Measurements from ENCODE around the gene MRPL52. TPM values are rescaled to one million over a fixed set of nuclear protein-coding genes. Genes with fewer than 3 reads are reported as not detected.

The MRPL52 gene
- polyA plus RNA-seq, 3 donors: 32.3 to 164 (median 130) TPM

- Histone ChIP-seq H3K79me2 (ENCODE audit: insufficient read depth, low read length) (no peaks in the 10 kb centered on the region), H3K36me3 (replicated peaks in 1 of 2; ENCODE audit: control insufficient read depth in 1 of 2, insufficient read depth in 2 of 2, low read length in 2 of 2) (peaks cover 16 to 22% of the 10 kb centered on the region in 2 donors), H4K20me1 (ENCODE audit: insufficient read depth, low read length) (no peaks in the 10 kb centered on the region), H3K4me3 (replicated peaks in 1 of 3; ENCODE audit: low read depth in 2 of 3, low read length in 3 of 3) (peak overlapping the region; percentile 44 to 82 (median 77)), H3K27me3 (ENCODE audit: control insufficient read depth in 2 of 2, insufficient read depth in 2 of 2, low read length in 2 of 2) (peaks cover 0 to 21% of the 10 kb centered on the region in 2 donors), H3K4me2 (replicated peaks; ENCODE audit: extremely low read depth, low read length, poor library complexity, severe bottlenecking) (peak overlapping the region; percentile 98), H3K9ac (ENCODE audit: insufficient read depth, low read length, poor library complexity, severe bottlenecking) (peak overlapping the region; percentile 68), H2AFZ (ENCODE audit: insufficient read depth, low read depth, low read length, poor library complexity, severe bottlenecking) (peak overlapping the region; percentile 88), H3K27ac (ENCODE audit: low read depth in 1 of 2, low read length in 2 of 2) (no peak overlapping the region), H3K4me1 (ENCODE audit: control insufficient read depth in 1 of 2, insufficient read depth in 2 of 2, low read length in 2 of 2) (peaks cover 29 to 43% of the 10 kb centered on the region in 2 donors), H3K9me3 (replicated peaks in 1 of 2; ENCODE audit: control insufficient read depth in 1 of 2, insufficient read depth in 1 of 2, low read length in 2 of 2) (peaks cover 0 to 3% of the 10 kb centered on the region in 2 donors)
- H3K9me3 Mint-ChIP-seq: peaks cover 3 to 12% (median 7%) of the 10 kb centered on the region in 7 donors
- peaks cover 31 to 32% of the 10 kb centered on the region in 2 donors for H3K36me3 Mint-ChIP-seq
- no peak for TF ChIP-seq CTCF (IDR thresholded peaks at IDR 0.05)
- intact Hi-C loops (cut with micrococcal nuclease): no loop called here
- H3K4me1 Mint-ChIP-seq: peaks cover 38% of the 10 kb centered on the region
- DNase-seq: no peak
- H3K27ac Mint-ChIP-seq: no peak overlapping the region
- WGBS (ENCODE audit: insufficient coverage): 92% methylated on average over 8 of the region's 25 CpGs
- peaks cover 23 to 34% (median 25%) of the 10 kb centered on the region in 3 donors for H3K27me3 Mint-ChIP-seq (ENCODE audit: low read depth in 3 of 3)
- H3K4me3 Mint-ChIP-seq: peak overlapping the region; percentile 57 to 73
Observed at GRCh38 chr14:22837750-22838538, 8.3 kb downstream of the MRPL52 start.

DNA sequence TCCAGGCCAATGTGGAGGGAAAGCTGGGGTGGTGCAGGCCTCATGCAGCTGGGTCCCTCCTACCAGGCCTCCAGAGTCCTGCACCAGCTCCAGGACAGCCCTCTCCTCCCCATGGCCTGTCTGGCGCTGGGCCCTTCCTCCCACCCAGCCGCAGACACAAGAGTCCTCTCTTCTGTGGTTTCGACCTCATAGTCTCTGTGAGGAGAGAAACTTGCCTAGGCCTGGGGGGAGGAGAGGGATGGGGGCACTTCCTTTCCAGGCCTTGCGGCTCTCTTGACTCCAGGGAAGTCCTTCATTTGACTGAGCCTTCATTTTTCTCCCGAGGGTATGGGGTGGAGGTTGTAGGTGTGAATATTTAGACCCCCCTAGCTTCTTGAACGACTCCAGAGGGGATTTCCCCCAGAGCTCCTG lies 8.9 kb downstream of the MRPL52 start:
- Histone ChIP-seq H3K4me3 (replicated peaks in 1 of 3; ENCODE audit: low read depth in 2 of 3, low read length in 3 of 3) (no peak overlapping the region), H4K20me1 (ENCODE audit: insufficient read depth, low read length) (no peaks in the 10 kb centered on the region), H3K4me1 (ENCODE audit: control insufficient read depth in 1 of 2, insufficient read depth in 2 of 2, low read length in 2 of 2) (peaks cover 29 to 43% of the 10 kb centered on the region in 2 donors), H2AFZ (ENCODE audit: insufficient read depth, low read depth, low read length, poor library complexity, severe bottlenecking) (no peak overlapping the region), H3K9me3 (replicated peaks in 1 of 2; ENCODE audit: control insufficient read depth in 1 of 2, insufficient read depth in 1 of 2, low read length in 2 of 2) (peaks cover 0 to 3% of the 10 kb centered on the region in 2 donors), H3K36me3 (replicated peaks in 1 of 2; ENCODE audit: control insufficient read depth in 1 of 2, insufficient read depth in 2 of 2, low read length in 2 of 2) (peaks cover 10 to 16% of the 10 kb centered on the region in 2 donors), H3K27ac (ENCODE audit: low read depth in 1 of 2, low read length in 2 of 2) (no peak overlapping the region), H3K79me2 (ENCODE audit: insufficient read depth, low read length) (no peaks in the 10 kb centered on the region), H3K27me3 (ENCODE audit: control insufficient read depth in 2 of 2, insufficient read depth in 2 of 2, low read length in 2 of 2) (peaks cover 0 to 21% of the 10 kb centered on the region in 2 donors), H3K4me2 (replicated peaks; ENCODE audit: extremely low read depth, low read length, poor library complexity, severe bottlenecking) (no peak overlapping the region), H3K9ac (ENCODE audit: insufficient read depth, low read length, poor library complexity, severe bottlenecking) (no peak overlapping the region)
- TF ChIP-seq CTCF (IDR thresholded peaks at IDR 0.05): no peak
- intact Hi-C loops (cut with micrococcal nuclease): no loop called here
- H3K27ac Mint-ChIP-seq: peak overlapping the region in 1 of 7 donors; percentile 60
- DNase-seq: no peak
- no CpG with 5 or more reads among the region's 6 CpGs for WGBS (ENCODE audit: insufficient coverage)
- H3K4me1 Mint-ChIP-seq: peaks cover 38% of the 10 kb centered on the region
- peaks cover 3 to 12% (median 7%) of the 10 kb centered on the region in 7 donors for H3K9me3 Mint-ChIP-seq
- peaks cover 23 to 36% (median 25%) of the 10 kb centered on the region in 3 donors for H3K27me3 Mint-ChIP-seq (ENCODE audit: low read depth in 3 of 3)
- peak overlapping the region in 1 of 2 donors; percentile 46 for H3K4me3 Mint-ChIP-seq
- H3K36me3 Mint-ChIP-seq: peaks cover 29 to 30% of the 10 kb centered on the region in 2 donors

Data from CD14-positive monocyte (primary cell).